Measurements from ENCODE around the gene KCP.

Gene KCP

DNA sequence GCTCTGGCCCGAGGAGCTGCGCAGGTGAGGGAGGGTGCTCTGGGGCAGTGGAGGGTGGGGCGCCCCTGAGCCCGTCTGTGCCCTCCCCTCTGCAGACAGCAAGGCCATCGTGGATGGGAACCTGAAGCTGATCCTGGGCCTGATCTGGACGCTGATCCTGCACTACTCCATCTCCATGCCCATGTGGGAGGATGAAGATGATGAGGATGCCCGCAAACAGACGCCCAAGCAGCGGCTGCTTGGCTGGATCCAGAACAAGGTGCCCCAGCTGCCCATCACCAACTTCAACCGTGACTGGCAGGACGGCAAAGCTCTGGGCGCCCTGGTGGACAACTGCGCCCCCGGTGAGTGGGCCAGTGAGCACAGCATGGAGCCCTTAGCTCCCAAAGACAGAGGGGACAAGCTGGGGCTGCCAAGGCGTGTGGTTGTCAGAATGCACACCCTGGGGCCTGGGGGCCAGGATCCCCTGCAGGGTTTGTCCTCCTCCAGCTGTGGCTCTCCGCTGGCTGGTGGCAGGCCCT lies 75.2 kb downstream of the KCP start:
- Histone ChIP-seq H3K27ac (ENCODE audit: low read length) (no peak overlapping the region), H3K36me3 (replicated peaks; ENCODE audit: insufficient read depth, low read length) (no peaks in the 10 kb centered on the region), H3K9ac (ENCODE audit: low read length) (no peak overlapping the region), H3F3A (ENCODE audit: insufficient read depth, low read length) (no peaks in the 10 kb centered on the region), H3K4me1 (ENCODE audit: low read length) (no peaks in the 10 kb centered on the region; the same call in 1 of the 2 replicates), H3K9me3 (replicated peaks; ENCODE audit: insufficient read depth, low read length) (no peaks in the 10 kb centered on the region), H3K4me3 (ENCODE audit: low read length) (no peak overlapping the region), H3K9me2 (replicated peaks; ENCODE audit: insufficient read depth, low read length) (no peaks in the 10 kb centered on the region), H4K20me1 (ENCODE audit: insufficient read depth, low read length) (no peaks in the 10 kb centered on the region), H3K4me2 (ENCODE audit: low read depth, low read length) (no peak overlapping the region), H2AFZ (ENCODE audit: low read length) (no peak overlapping the region), H3K79me2 (ENCODE audit: low read length) (no peaks in the 10 kb centered on the region), H3K27me3 (replicated peaks; ENCODE audit: insufficient read depth, low read length) (peaks cover 40% of the 10 kb centered on the region)
- TF ChIP-seq EZH2phosphoT487 (IDR thresholded peaks at IDR 0.05; ENCODE audit: low read length), result no peak
- TF ChIP-seq EZH2 (optimal IDR thresholded peaks at IDR 0.05; ENCODE audit: low read depth, low read length), result no peak
- TF ChIP-seq, protein P1, sequence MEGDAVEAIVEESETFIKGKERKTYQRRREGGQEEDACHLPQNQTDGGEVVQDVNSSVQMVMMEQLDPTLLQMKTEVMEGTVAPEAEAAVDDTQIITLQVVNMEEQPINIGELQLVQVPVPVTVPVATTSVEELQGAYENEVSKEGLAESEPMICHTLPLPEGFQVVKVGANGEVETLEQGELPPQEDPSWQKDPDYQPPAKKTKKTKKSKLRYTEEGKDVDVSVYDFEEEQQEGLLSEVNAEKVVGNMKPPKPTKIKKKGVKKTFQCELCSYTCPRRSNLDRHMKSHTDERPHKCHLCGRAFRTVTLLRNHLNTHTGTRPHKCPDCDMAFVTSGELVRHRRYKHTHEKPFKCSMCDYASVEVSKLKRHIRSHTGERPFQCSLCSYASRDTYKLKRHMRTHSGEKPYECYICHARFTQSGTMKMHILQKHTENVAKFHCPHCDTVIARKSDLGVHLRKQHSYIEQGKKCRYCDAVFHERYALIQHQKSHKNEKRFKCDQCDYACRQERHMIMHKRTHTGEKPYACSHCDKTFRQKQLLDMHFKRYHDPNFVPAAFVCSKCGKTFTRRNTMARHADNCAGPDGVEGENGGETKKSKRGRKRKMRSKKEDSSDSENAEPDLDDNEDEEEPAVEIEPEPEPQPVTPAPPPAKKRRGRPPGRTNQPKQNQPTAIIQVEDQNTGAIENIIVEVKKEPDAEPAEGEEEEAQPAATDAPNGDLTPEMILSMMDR (IDR thresholded peaks at IDR 0.05; ENCODE audit: low read length), result no peak
- no peak for DNase-seq

DNA sequence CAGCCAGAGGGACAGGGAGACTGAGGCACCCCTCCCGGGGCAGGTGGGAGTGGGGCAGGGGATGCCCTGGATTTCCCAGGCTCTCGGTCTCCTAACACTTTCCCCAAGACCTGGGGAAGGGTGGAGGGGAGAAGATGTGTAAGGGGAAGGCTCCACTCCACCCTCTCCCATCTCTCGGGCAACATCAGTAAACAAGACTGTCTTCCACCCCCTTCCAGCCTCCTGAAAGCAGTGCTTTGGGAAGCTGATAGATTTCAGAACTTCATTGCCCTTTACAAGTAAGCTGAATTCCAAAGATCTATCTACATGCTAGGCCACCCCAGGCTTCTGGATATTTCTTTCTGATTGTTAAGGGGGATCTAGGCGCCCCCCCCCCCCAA lies 76.6 kb downstream of the KCP start:
- Histone ChIP-seq H3K9me3 (replicated peaks; ENCODE audit: insufficient read depth, low read length) (no peaks in the 10 kb centered on the region), H3K4me2 (ENCODE audit: low read depth, low read length) (no peak overlapping the region), H4K20me1 (ENCODE audit: insufficient read depth, low read length) (no peaks in the 10 kb centered on the region), H3K36me3 (replicated peaks; ENCODE audit: insufficient read depth, low read length) (no peaks in the 10 kb centered on the region), H3K27ac (ENCODE audit: low read length) (no peak overlapping the region), H3K27me3 (replicated peaks; ENCODE audit: insufficient read depth, low read length) (peaks cover 49% of the 10 kb centered on the region), H3K79me2 (ENCODE audit: low read length) (no peaks in the 10 kb centered on the region), H3K4me3 (ENCODE audit: low read length) (no peak overlapping the region), H3K9ac (ENCODE audit: low read length) (no peak overlapping the region), H3F3A (ENCODE audit: insufficient read depth, low read length) (no peaks in the 10 kb centered on the region), H3K9me2 (replicated peaks; ENCODE audit: insufficient read depth, low read length) (no peaks in the 10 kb centered on the region), H2AFZ (ENCODE audit: low read length) (no peak overlapping the region), H3K4me1 (ENCODE audit: low read length) (no peaks in the 10 kb centered on the region; the same call in 1 of the 2 replicates)
- TF ChIP-seq EZH2 (optimal IDR thresholded peaks at IDR 0.05; ENCODE audit: low read depth, low read length) (no peak), EZH2phosphoT487 (IDR thresholded peaks at IDR 0.05; ENCODE audit: low read length) (no peak)
- TF ChIP-seq, protein P1 (IDR thresholded peaks at IDR 0.05; ENCODE audit: low read length), result no peak
- DNase-seq, result no peak

DNA sequence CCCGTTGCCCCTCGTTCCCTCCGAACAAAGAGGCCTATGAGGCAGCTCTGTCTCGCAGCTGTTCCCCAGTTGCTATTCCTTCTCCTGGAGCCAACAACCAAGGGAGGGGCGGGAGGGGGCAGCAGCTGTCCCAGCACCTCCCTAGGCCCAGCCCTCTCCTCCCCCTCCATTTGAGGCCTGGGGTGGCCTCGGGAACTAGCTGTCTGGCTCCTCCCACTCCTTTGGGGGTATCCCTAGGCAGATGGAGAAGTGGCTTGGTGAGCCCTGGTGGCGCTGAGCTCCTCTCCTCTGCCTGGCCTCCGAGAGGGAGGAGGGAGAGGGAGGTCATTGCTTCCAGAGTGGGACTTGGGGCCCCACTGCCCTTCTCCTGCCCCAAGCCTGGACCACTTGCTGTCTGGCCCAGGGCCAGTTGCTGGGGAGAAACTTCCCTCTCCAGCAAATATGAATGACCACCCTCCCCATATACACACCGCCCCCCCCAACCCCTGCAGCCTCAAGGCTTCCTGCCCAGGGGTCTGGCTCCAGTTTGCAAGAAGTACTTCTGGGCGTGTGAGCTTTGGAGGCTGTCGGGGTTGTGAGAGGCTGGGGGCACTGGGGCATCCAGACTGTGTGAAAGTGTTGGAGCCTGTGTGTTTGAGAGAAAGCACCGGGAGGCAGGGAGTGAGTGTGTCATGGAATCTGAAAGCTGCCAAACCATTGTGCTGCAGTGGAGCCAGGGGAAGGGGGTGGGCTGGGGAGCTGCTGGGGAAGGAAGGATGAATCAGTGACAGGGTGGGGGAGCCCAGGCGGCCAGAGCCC lies 77.2 kb downstream of the KCP start:
- TF ChIP-seq EZH2 (optimal IDR thresholded peaks at IDR 0.05; ENCODE audit: low read depth, low read length), result no peak
- TF ChIP-seq, protein P1 (IDR thresholded peaks at IDR 0.05; ENCODE audit: low read length), result no peak
- TF ChIP-seq EZH2phosphoT487 (IDR thresholded peaks at IDR 0.05; ENCODE audit: low read length), result no peak
- H3K9ac ChIP-seq (ENCODE audit: low read length), result no peak overlapping the region
- H3K27me3 ChIP-seq (replicated peaks; ENCODE audit: insufficient read depth, low read length), result peaks cover 49% of the 10 kb centered on the region
- H2AFZ ChIP-seq (ENCODE audit: low read length), result no peak overlapping the region
- DNase-seq, result no peak
- no peaks in the 10 kb centered on the region for H3F3A ChIP-seq (ENCODE audit: insufficient read depth, low read length)
- H3K36me3 ChIP-seq (replicated peaks; ENCODE audit: insufficient read depth, low read length), result no peaks in the 10 kb centered on the region
- H3K4me2 ChIP-seq (ENCODE audit: low read depth, low read length), result no peak overlapping the region
- no peaks in the 10 kb centered on the region; the same call in 1 of the 2 replicates for H3K4me1 ChIP-seq (ENCODE audit: low read length)
- no peak overlapping the region for H3K4me3 ChIP-seq (ENCODE audit: low read length)
- H3K79me2 ChIP-seq (ENCODE audit: low read length), result no peaks in the 10 kb centered on the region
- H4K20me1 ChIP-seq (ENCODE audit: insufficient read depth, low read length), result no peaks in the 10 kb centered on the region
- no peaks in the 10 kb centered on the region for H3K9me2 ChIP-seq (replicated peaks; ENCODE audit: insufficient read depth, low read length)
- no peak overlapping the region for H3K27ac ChIP-seq (ENCODE audit: low read length)
- no peaks in the 10 kb centered on the region for H3K9me3 ChIP-seq (replicated peaks; ENCODE audit: insufficient read depth, low read length)

All from MM.1S (cell line).